Cardiac muscle cell (in vitro differentiated cells and primary cell): ENCODE data around the gene FAM20C. TPM values are rescaled to one million over a fixed set of nuclear protein-coding genes. Genes with fewer than 3 reads are reported as not detected.

Experiments
- DNase-seq, 2 donors: peaks; one replicate each; pipeline versions ENCODE4 v3.0.0 to v3.0.0-alpha.2; 2010 to 2017; ENCODE audit warnings: low read depth in 1 of 2, low spot score in 1 of 2
- H3K27ac ChIP-seq: fragments of 200-600 bp; sonication (generic); 2 replicates; pipeline ENCODE4 v1.5.1; 2016
- H3K27me3 ChIP-seq: fragments of 200-600 bp; sonication (generic); 2 replicates; pipeline ENCODE4 v1.6.0; 2016; ENCODE audit warnings: control low read depth
- H3K36me3 ChIP-seq: fragments of 200-600 bp; sonication (generic); 2 replicates; pipeline ENCODE4 v1.5.1; 2016; ENCODE audit warnings: control low read depth
- H3K4me1 ChIP-seq: fragments of 200-600 bp; sonication (generic); 2 replicates; pipeline ENCODE4 v1.8.1; 2017; ENCODE audit warnings: low read depth, mild to moderate bottlenecking, mixed run types
- H3K4me3 ChIP-seq: fragments of 200-600 bp; sonication (generic); 2 replicates; pipeline ENCODE4 v1.5.1; 2016; ENCODE audit warnings: mild to moderate bottlenecking
- H3K9me3 ChIP-seq: fragments of 200-600 bp; sonication (generic); 2 replicates; pipeline ENCODE4 v1.5.1; 2017; ENCODE audit warnings: low read depth, mild to moderate bottlenecking, control low read depth
- CTCF ChIP-seq: IDR thresholded peaks from 2 replicates; pipeline ENCODE4 v1.5.1; 2012; ENCODE audit warnings: low read depth, mild to moderate bottlenecking, low read length
- polyA plus RNA-seq: library from polyadenylated mRNA; unstranded; fragments of >200 nt; fragmentation: Nextera tagmentation; extraction: Ambion mirVana; gene quantifications from 2 replicates; pipeline ENCODE4 v1.2.1, GENCODE V29; 2016
- total RNA-seq: library from RNA; depleted of rRNA; stranded (reverse); fragments of >200 nt; gene quantifications from 2 replicates; pipeline ENCODE4 v1.2.3, GENCODE V29; 2016

FAM20C gene
- total and polyA plus RNA-seq, 2 experiments from 2014 or later, result 4.9 to 15.7 TPM

GRCh38 chr7:248732-249435 lies 56.5 kb downstream of the FAM20C start:
- no peaks in the 10 kb centered on the region for H3K9me3 ChIP-seq
- H3K27me3 ChIP-seq, result no peaks in the 10 kb centered on the region
- H3K36me3 ChIP-seq, result no peaks in the 10 kb centered on the region
- no peak for DNase-seq
- H3K4me3 ChIP-seq, result no peak overlapping the region
- TF ChIP-seq CTCF, result no peak
- H3K4me1 ChIP-seq, result no peaks in the 10 kb centered on the region
- no peak overlapping the region for H3K27ac ChIP-seq

- TF ChIP-seq CTCF, result no peak
- Histone ChIP-seq H3K27me3 (no peaks in the 10 kb centered on the region), H3K9me3 (no peaks in the 10 kb centered on the region), H3K36me3 (no peaks in the 10 kb centered on the region), H3K27ac (no peak overlapping the region), H3K4me3 (no peak overlapping the region), H3K4me1 (no peaks in the 10 kb centered on the region)
- no peak for DNase-seq
Measured at GRCh38 chr7:249989-250388, 57.6 kb downstream of the FAM20C start.

GRCh38 chr7:250523-250922 lies 58.2 kb downstream of the FAM20C start:
- TF ChIP-seq CTCF, result no peak
- Histone ChIP-seq H3K27ac (no peak overlapping the region), H3K4me1 (no peaks in the 10 kb centered on the region), H3K9me3 (no peaks in the 10 kb centered on the region), H3K36me3 (no peaks in the 10 kb centered on the region), H3K4me3 (no peak overlapping the region), H3K27me3 (no peaks in the 10 kb centered on the region)
- DNase-seq, result no peak

- no peak for DNase-seq
- TF ChIP-seq CTCF, result no peak
- Histone ChIP-seq H3K4me3 (no peak overlapping the region), H3K36me3 (no peaks in the 10 kb centered on the region), H3K4me1 (no peaks in the 10 kb centered on the region), H3K27ac (no peak overlapping the region), H3K27me3 (no peaks in the 10 kb centered on the region), H3K9me3 (no peaks in the 10 kb centered on the region)
Measured at GRCh38 chr7:251005-251404, 58.6 kb downstream of the FAM20C start.

GRCh38 chr7:251446-252175 lies 59.2 kb downstream of the FAM20C start:
- H3K27ac ChIP-seq, result no peak overlapping the region
- H3K36me3 ChIP-seq, result no peaks in the 10 kb centered on the region
- H3K4me1 ChIP-seq, result no peaks in the 10 kb centered on the region
- DNase-seq, result no peak
- no peaks in the 10 kb centered on the region for H3K9me3 ChIP-seq
- no peak for TF ChIP-seq CTCF
- no peak overlapping the region for H3K4me3 ChIP-seq
- no peaks in the 10 kb centered on the region for H3K27me3 ChIP-seq
